H54 (cell line): ENCODE data around the gene CLDN18.

ENCODE experiments used
- DNase-seq: peaks from one replicate; pipeline ENCODE4 v3.0.0; 2011; ENCODE audit warnings: low spot score, mixed read lengths; ENCODE audit not compliant: insufficient read length
- FAIRE-seq: peaks from 3 replicates; lab custom pipeline; 2011; peaks lifted over from hg19 to GRCh38; lab: Jason Lieb, UNC
- POLR2A ChIP-seq: IDR thresholded peaks from 2 replicates; pipeline ENCODE4 v1.6.1; 2011; ENCODE audit warnings: low read depth, mild to moderate bottlenecking, low read length

The CLDN18 gene

GRCh38 chr3:138009476-138010272, at the start of gene CLDN18:
Gene CLDN18 (plus strand): TSS chr3:138010165. CDS start chr3:138010226, 61 bp downstream.
- DNase-seq (no peak), FAIRE-seq (no peak)
- no peak for TF ChIP-seq POLR2A

GRCh38 chr3:137962251-137962650, 47.7 kb upstream of the CLDN18 start:
- FAIRE-seq, result no peak
- no peak for TF ChIP-seq POLR2A

GRCh38 chr3:137963463-137963862, 46.5 kb upstream of the CLDN18 start:
- no peak for TF ChIP-seq POLR2A
- no peak for FAIRE-seq
- DNase-seq, result no peak

More at GRCh38 chr3:137962251-137962650, 47.7 kb upstream of the CLDN18 start:
- DNase-seq, result no peak

- DNase-seq (peak; percentile 45), FAIRE-seq (peak; percentile 84)
- no peak for TF ChIP-seq POLR2A
Observed at GRCh38 chr3:137970914-137971831, 38.8 kb upstream of the CLDN18 start.

- DNase-seq, result no peak
- FAIRE-seq, result no peak
- TF ChIP-seq POLR2A, result no peak
Observed at GRCh38 chr3:137972396-137972795, 37.6 kb upstream of the CLDN18 start.

- FAIRE-seq (no peak), DNase-seq (no peak)
- TF ChIP-seq POLR2A, result no peak
Observed at GRCh38 chr3:137978328-137978727, 31.6 kb upstream of the CLDN18 start.

- DNase-seq, result no peak
- TF ChIP-seq POLR2A, result no peak
- no peak for FAIRE-seq
Observed at GRCh38 chr3:137987723-137988122, 22.2 kb upstream of the CLDN18 start.

- no peak for TF ChIP-seq POLR2A
- FAIRE-seq, result no peak
- DNase-seq, result no peak
Observed at GRCh38 chr3:137988152-137988551, 21.8 kb upstream of the CLDN18 start.

GRCh38 chr3:137988982-137989381, 21.0 kb upstream of the CLDN18 start:
- no peak for DNase-seq
- TF ChIP-seq POLR2A, result no peak
- FAIRE-seq, result no peak

- FAIRE-seq (no peak), DNase-seq (no peak)
- TF ChIP-seq POLR2A, result no peak
Observed at GRCh38 chr3:137990427-137990826, 19.5 kb upstream of the CLDN18 start.

GRCh38 chr3:137992592-137992991, 17.4 kb upstream of the CLDN18 start:
- TF ChIP-seq POLR2A, result no peak
- peak; percentile 38 for FAIRE-seq

GRCh38 chr3:137998121-137999042, 11.6 kb upstream of the CLDN18 start:
- FAIRE-seq, result no peak
- DNase-seq, result no peak
- TF ChIP-seq POLR2A, result no peak

More at GRCh38 chr3:137992592-137992991, 17.4 kb upstream of the CLDN18 start:
- DNase-seq, result no peak

- TF ChIP-seq POLR2A, result no peak
- FAIRE-seq (no peak), DNase-seq (no peak)
Observed at GRCh38 chr3:138003069-138003468, 6.9 kb upstream of the CLDN18 start.
